Loucy (cell line): ENCODE measurements around the gene TEX54.

Experiments used
- CTCF ChIP-seq: fragments of 200-600 bp; sonication (generic); conservative IDR thresholded peaks from 2 replicates; pipeline ENCODE4 v1.5.1; 2014; ENCODE audit warnings: mild to moderate bottlenecking, antibody characterized with exemption, low read length
- EZH2phosphoT487 ChIP-seq: fragments of 200-600 bp; IDR thresholded peaks from 2 replicates; pipeline ENCODE4 v1.6.1; 2018; ENCODE audit warnings: antibody characterized with exemption, mild to moderate bottlenecking, moderate library complexity, borderline replicate concordance

- TF ChIP-seq CTCF, result no peak
- TF ChIP-seq EZH2phosphoT487, result no peak
These were observed at the start of gene TEX54 for GRCh38 chr11:62832336-62833234.
